ENCODE data around the gene MTA2. TPM values are rescaled to one million over a fixed set of nuclear protein-coding genes. Genes with fewer than 3 reads are reported as not detected.
"Not testable (repeated sequence)": the region's sequence is repeated elsewhere in the genome, so short reads cannot be mapped to it uniquely, and the experiment has no call there.

The MTA2 gene
- total RNA-seq, 1 experiment from 2014 or later, result 91.2 TPM

- DNase-seq (ENCODE audit: low read depth), result no peak
Observed at GRCh38 chr11:62592146-62592815, 9.4 kb downstream of the MTA2 start.

GRCh38 chr11:62591448-62592145, 10.1 kb downstream of the MTA2 start, which contains the start of gene TUT1:
Gene TUT1, minus strand, starts transcription at chr11:62591523. Its CDS starts 38 bp downstream, at chr11:62591485.
- DNase-seq (ENCODE audit: low read depth), result peak; percentile 100

- peak; percentile 23 for DNase-seq (ENCODE audit: low read depth)
Observed at GRCh38 chr11:62588966-62589637, 12.6 kb downstream of the MTA2 start.

GRCh38 chr11:62585356-62585755, 16.3 kb downstream of the MTA2 start:
- DNase-seq (ENCODE audit: low read depth), result not testable (repeated sequence)

- DNase-seq (ENCODE audit: low read depth), result not testable (repeated sequence)
Observed at GRCh38 chr11:62581735-62582134, 19.9 kb downstream of the MTA2 start.

- DNase-seq (ENCODE audit: low read depth), result no peak
Observed at GRCh38 chr11:62580959-62581715, 20.5 kb downstream of the MTA2 start.

GRCh38 chr11:62579252-62579651, 22.4 kb downstream of the MTA2 start:
- DNase-seq (ENCODE audit: low read depth), result no peak

GRCh38 chr11:62578541-62578940, 23.1 kb downstream of the MTA2 start:
- DNase-seq (ENCODE audit: low read depth), result no peak

- DNase-seq (ENCODE audit: low read depth), result no peak
Observed at GRCh38 chr11:62577046-62577714, 24.5 kb downstream of the MTA2 start.

- no peak for DNase-seq (ENCODE audit: low read depth)
Observed at GRCh38 chr11:62575837-62576236, 25.8 kb downstream of the MTA2 start.

GRCh38 chr11:62575156-62575555, 26.5 kb downstream of the MTA2 start:
- DNase-seq (ENCODE audit: low read depth), result no peak

GRCh38 chr11:62574363-62575071, 27.1 kb downstream of the MTA2 start:
- DNase-seq (ENCODE audit: low read depth), result peak; percentile 25

GRCh38 chr11:62573592-62574362, 27.9 kb downstream of the MTA2 start, which contains the start of gene EEF1G:
Gene EEF1G, minus strand, starts transcription at chr11:62573891. Its CDS starts 49 bp downstream, at chr11:62573842.
- DNase-seq (ENCODE audit: low read depth), result peak; percentile 100

- DNase-seq (ENCODE audit: low read depth), result peak; percentile 21
Observed at GRCh38 chr11:62573006-62573591, 28.6 kb downstream of the MTA2 start.

- DNase-seq (ENCODE audit: low read depth), result no peak
Observed at GRCh38 chr11:62572431-62572830, 29.2 kb downstream of the MTA2 start.

- DNase-seq (ENCODE audit: low read depth), result not testable (repeated sequence)
Observed at GRCh38 chr11:62571493-62571892, 30.2 kb downstream of the MTA2 start.

- not testable (repeated sequence) for DNase-seq (ENCODE audit: low read depth)
Observed at GRCh38 chr11:62570903-62571302, 30.8 kb downstream of the MTA2 start.

GRCh38 chr11:62569611-62570010, 32.1 kb downstream of the MTA2 start:
- DNase-seq (ENCODE audit: low read depth), result no peak

GRCh38 chr11:62567018-62567633, 34.5 kb downstream of the MTA2 start:
- no peak for DNase-seq (ENCODE audit: low read depth)
